GM12865 (cell line): Measurements from ENCODE around the gene PARD6G.
"Not testable (repeated sequence)": the region's sequence is repeated elsewhere in the genome, so short reads cannot be mapped to it uniquely, and the experiment has no call there.

ENCODE experiments used
- DNase-seq: peaks from one replicate; pipeline ENCODE4 v3.0.0; 2010; ENCODE audit warnings: low read depth
- H3K4me3 ChIP-seq: 2 replicates; pipeline ENCODE4 v1.5.1; 2011; ENCODE audit warnings: mild to moderate bottlenecking, low read depth, low read length, control low read depth
- CTCF ChIP-seq: IDR thresholded peaks from 2 replicates; pipeline ENCODE4 v1.5.1; 2011; ENCODE audit warnings: low read length, control low read depth, low read depth, inconsistent platforms; ENCODE audit not compliant: insufficient read depth; ENCODE audit errors: missing control alignments

Gene PARD6G

GRCh38 chr18:80239830-80240229 is 7.5 kb downstream of the PARD6G start:
- TF ChIP-seq CTCF: no peak
- no peak overlapping the region for H3K4me3 ChIP-seq
- DNase-seq: no peak

- no peak overlapping the region for H3K4me3 ChIP-seq
- no peak for DNase-seq
- TF ChIP-seq CTCF: no peak
Measured at GRCh38 chr18:80238651-80239260, 8.6 kb downstream of the PARD6G start.

DNA sequence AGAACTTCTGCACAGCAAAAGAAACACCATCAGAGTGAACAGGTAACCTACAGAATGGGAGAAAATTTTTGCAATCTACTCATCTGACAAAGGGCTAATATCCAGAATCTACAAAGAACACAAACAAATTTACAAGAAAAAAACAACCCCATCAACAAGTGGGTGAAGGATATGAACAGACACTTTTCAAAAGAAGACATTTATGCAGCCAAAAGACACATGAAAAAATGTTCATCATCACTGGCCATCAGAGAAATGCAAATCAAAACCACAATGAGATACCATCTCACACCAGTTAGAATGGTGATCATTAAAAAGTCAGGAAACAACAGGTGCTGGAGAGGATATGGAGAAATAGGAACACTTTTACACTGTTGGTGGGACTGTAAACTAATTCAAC is 9.8 kb downstream of the PARD6G start:
- H3K4me3 ChIP-seq, DNase-seq: not testable (repeated sequence)

GRCh38 chr18:80234398-80234797 is 12.9 kb downstream of the PARD6G start:
- TF ChIP-seq CTCF: no peak
- no peak for DNase-seq
- H3K4me3 ChIP-seq: no peak overlapping the region

DNA sequence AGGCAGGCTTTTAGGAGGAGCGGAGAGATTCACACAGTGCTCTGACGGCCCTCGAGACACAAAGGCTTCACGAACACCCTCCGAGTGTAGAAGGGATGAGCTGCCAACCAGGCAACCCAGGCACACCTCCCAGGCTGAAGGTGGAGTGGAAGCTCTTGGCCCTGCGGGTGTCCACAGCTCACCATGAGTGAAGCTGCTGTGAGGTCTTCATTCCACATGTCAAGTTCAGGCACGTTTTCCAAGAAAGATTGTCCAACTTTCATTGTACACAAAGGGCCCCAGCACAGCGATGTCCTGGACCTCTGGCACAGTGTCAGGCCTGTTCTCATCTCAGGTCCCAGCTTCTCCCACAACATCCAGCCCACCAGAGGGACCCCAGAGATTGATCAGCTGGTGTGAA is 13.4 kb downstream of the PARD6G start:
- no peak for DNase-seq
- TF ChIP-seq CTCF: no peak
- H3K4me3 ChIP-seq: no peak overlapping the region

DNA sequence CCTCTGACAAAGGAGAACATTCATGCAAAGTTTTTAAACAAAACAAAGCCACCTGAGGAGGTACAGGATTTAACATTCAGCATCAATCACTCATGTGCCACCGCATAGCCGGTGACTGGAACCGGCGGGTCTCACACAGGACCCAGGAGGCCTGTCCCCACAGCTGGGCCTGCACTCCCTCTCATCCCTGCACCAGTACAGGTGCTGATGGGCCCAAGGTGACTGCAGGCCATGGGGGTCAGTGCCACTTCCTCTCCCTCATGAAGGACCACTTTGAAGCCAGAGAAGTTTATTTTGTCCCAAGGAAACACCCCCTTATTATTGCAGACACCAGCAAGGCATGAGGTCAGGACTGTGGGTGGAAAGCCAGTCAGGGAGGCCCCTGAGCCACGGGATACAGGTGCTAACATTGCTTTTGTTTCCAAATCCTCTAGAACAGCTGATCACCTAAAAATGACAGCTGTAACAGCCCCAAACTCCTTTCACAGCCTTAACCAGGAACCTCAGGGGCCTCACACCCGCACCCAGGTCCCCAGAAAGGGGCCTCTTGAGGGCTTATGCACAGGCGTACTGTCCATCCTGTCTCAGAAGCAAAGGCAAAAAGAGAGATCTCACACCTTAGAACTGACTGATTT is 14.0 kb downstream of the PARD6G start:
- TF ChIP-seq CTCF: no peak
- H3K4me3 ChIP-seq: no peak overlapping the region
- DNase-seq: no peak

DNA sequence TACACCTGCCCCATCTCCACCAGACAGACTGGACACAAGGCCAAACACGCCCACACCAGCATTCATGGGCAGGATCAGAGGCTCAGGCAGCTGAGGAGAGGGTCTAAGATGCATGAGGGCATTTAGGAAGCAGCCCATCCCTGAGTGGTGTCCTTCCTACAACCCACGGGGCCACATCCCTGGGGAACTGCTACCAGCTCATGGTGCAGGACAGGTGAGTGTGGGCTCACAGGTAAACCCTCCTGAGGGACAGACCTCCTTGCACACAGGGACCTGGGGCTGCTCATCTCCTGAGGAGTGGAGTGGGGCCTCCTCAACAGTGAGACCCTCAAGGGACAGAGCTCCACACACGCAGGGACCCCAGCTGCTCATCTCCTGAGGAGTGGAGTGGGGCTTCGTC is 14.6 kb downstream of the PARD6G start:
- DNase-seq: no peak
- no peak for TF ChIP-seq CTCF
- H3K4me3 ChIP-seq: no peak overlapping the region
